Sigmoid colon (tissue), 4 donors: ENCODE data around the gene ATP13A2.

Experiments
- POLR2AphosphoS5 ChIP-seq, 4 donors: sonication (generic); formaldehyde crosslinking; IDR thresholded peaks; one replicate each; pipeline ENCODE4 v1.6.1; 2017; ENCODE audit warnings: antibody characterized with exemption in 4 of 4
- TF ChIP-seq, protein P1 (sequence below), 4 experiments: fragments of 450-650 bp in 3 of 4; fragments of 200-600 bp in 1 of 4; IDR thresholded peaks; one replicate each; pipeline ENCODE4 v1.5.1; 2016 to 2019; ENCODE audit warnings: antibody characterized with exemption in 4 of 4, mild to moderate bottlenecking in 3 of 4, moderate library complexity in 2 of 4

DNA sequence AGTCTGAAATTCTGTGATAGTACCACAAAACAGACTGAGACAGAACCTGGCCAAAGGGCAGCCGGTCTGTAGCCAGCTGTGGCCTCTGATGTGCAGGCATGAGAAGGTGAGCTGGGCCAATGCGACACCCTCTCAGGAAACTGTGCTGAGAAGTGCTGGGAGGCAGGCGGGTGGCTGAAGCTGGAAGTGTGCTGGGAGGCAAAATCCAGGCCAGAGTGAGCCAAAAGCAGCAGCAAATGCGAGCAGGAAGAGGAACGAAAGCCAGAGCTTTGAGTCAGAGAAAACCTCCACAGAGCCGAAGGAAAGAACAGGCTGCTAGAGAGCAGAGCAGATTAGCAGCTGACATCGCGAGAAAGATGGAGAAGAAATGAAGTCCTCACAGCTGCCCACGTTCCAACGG is 10.2 kb upstream of the ATP13A2 start:
- TF ChIP-seq, protein P1, sequence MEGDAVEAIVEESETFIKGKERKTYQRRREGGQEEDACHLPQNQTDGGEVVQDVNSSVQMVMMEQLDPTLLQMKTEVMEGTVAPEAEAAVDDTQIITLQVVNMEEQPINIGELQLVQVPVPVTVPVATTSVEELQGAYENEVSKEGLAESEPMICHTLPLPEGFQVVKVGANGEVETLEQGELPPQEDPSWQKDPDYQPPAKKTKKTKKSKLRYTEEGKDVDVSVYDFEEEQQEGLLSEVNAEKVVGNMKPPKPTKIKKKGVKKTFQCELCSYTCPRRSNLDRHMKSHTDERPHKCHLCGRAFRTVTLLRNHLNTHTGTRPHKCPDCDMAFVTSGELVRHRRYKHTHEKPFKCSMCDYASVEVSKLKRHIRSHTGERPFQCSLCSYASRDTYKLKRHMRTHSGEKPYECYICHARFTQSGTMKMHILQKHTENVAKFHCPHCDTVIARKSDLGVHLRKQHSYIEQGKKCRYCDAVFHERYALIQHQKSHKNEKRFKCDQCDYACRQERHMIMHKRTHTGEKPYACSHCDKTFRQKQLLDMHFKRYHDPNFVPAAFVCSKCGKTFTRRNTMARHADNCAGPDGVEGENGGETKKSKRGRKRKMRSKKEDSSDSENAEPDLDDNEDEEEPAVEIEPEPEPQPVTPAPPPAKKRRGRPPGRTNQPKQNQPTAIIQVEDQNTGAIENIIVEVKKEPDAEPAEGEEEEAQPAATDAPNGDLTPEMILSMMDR (IDR thresholded peaks at IDR 0.05), result no peak
- TF ChIP-seq POLR2AphosphoS5 (IDR thresholded peaks at IDR 0.05), result no peak
